Heart right ventricle (tissue), 16 donors: ENCODE data around the gene GATAD2B. TPM values are rescaled to one million over a fixed set of nuclear protein-coding genes. Genes with fewer than 3 reads are reported as not detected.
"Not testable (repeated sequence)": the region's sequence is repeated elsewhere in the genome, so short reads cannot be mapped to it uniquely, and the experiment has no call there.

Experiments
- ATAC-seq, 8 donors: fragments of 200-7000 bp; cut with Tn5 transposase; one replicate each; pipeline ENCODE4 v1.9.1; 2020; ENCODE audit warnings: mild to moderate bottlenecking in 8 of 8, moderate library complexity in 8 of 8, moderate number of reproducible peaks in 1 of 8
- DNase-seq, 2 donors: peaks; one replicate each; pipeline ENCODE4 v3.0.0-alpha.2; 2020
- H3K27ac ChIP-seq, 10 donors: fragments of 200-600 bp; sonication (generic) in 2 of 10; one replicate each; pipeline versions ENCODE4 v1.5.0 to v1.8.0; 2020 to 2022; ENCODE audit warnings: mild to moderate bottlenecking in 3 of 10
- H3K27me3 ChIP-seq, 7 donors: fragments of 200-600 bp; one replicate each; pipeline ENCODE4 v1.8.0; 2021 to 2022; ENCODE audit warnings: mild to moderate bottlenecking in 2 of 7
- H3K36me3 ChIP-seq, 9 donors: fragments of 200-600 bp; sonication (generic) in 1 of 9; one replicate each; pipeline versions ENCODE4 v1.5.0 to v1.8.0; 2020 to 2022; ENCODE audit warnings: mild to moderate bottlenecking in 2 of 9
- H3K4me1 ChIP-seq, 9 donors: fragments of 200-600 bp; sonication (generic) in 1 of 9; one replicate each; pipeline versions ENCODE4 v1.5.0 to v1.8.0; 2020 to 2022; ENCODE audit warnings: mild to moderate bottlenecking in 4 of 9
- H3K4me3 ChIP-seq, 10 donors: fragments of 200-600 bp; sonication (generic) in 2 of 10; one replicate each; pipeline versions ENCODE4 v1.5.0 to v1.8.0; 2020 to 2022; ENCODE audit warnings: mild to moderate bottlenecking in 7 of 10, moderate library complexity in 2 of 10
- H3K9me3 ChIP-seq, 11 donors: fragments of 200-600 bp in 10 of 11; sonication (generic) in 2 of 11; one replicate each; pipeline versions ENCODE4 v1.5.0 to v1.8.0; 2013 to 2022; ENCODE audit warnings: mild to moderate bottlenecking in 2 of 11, control low read depth in 1 of 11, moderate library complexity in 1 of 11
- CTCF ChIP-seq, 9 donors: fragments of 200-600 bp; sonication (generic) in 2 of 9; IDR thresholded peaks; one replicate each; pipeline versions ENCODE4 v1.5.0 to v1.8.0; 2021 to 2022; ENCODE audit warnings: antibody characterized with exemption in 9 of 9, mild to moderate bottlenecking in 5 of 9, moderate library complexity in 1 of 9
- WGBS, 2 donors: extraction: QIAGEN DNeasy Blood & Tissue Kit; methylation state at CpG; one replicate each; pipeline ENCODE4 v1.1.7; 2013; ENCODE audit warnings: inconsistent platforms in 1 of 2; 5-methylcytosine and 5-hydroxymethylcytosine counted together
- intact Hi-C, 10 donors: fragments of 100-400 bp; cut with DNase I; formaldehyde crosslinking; loops; one replicate each; pipeline versions ENCODE4 v1.11.1 to v1.14.2; 2022
- polyA plus RNA-seq, 2 donors: library from polyadenylated mRNA; stranded (reverse); fragments of 200-250 nt; gene quantifications; one replicate each; pipeline ENCODE4 v1.2.3, GENCODE V29; 2013
- total RNA-seq, 10 donors: library from RNA; stranded (reverse); fragmentation: NEBNext Ultra II Directional in 3 of 10; extraction: Animal tissue kit (Norgen Biotek cat#: 25700) in 3 of 10; gene quantifications; one replicate each; pipeline versions ENCODE4 v1.2.1 to v1.2.4, GENCODE V29; 2021 to 2023
- donor health status: Arrhythmogenic right ventricular cardiomyopathy.
- donor health status: ischemic (EF 13 %, LVEDD 7.1; RV severe dilation, severe dysfunction).
- donor health status: healthy with polysubstance abuse.
- donor health status: DM: no; HTN: yes; CAD: no.
- donor health status: DM: no; HTN: no; CAD: no.
- donor health status: ischemic (EF 25% LVEDD 6.9; RV normal size, moderate dysfunction).
- donor health status: ischemic (EF 25% LVEDD 5.7; RV mildly dilated, moderate dysfunction).
- donor health status: healthy.
- donor health status: DM: yes; HTN: yes; CAD: no.
- donor health status: Ischemic cardiomyopathy.
- donor health status: ischemic (EF 35%, LVEDD 5.7; RV mildly dilated, moderate dysfunction).
- donor health status: nonischemic (EF 11% LVEDD 7.7; RV severe dilation, severe dysfunction).
- donor health status: DM: yes; HTN: yes; CAD: no.
- donor health status: PGD.
- donor health status: ischemic (EF 29% LVEDD 5.4; RV normal size, mild dysfunction).
- donor health status: nonischemic (EF 23%, LVEDD 6.1; RV moderate dilation, normal function).

GATAD2B gene
- total and polyA plus RNA-seq, 12 donors, result 3.9 to 52.6 (median 41.9) TPM

DNA sequence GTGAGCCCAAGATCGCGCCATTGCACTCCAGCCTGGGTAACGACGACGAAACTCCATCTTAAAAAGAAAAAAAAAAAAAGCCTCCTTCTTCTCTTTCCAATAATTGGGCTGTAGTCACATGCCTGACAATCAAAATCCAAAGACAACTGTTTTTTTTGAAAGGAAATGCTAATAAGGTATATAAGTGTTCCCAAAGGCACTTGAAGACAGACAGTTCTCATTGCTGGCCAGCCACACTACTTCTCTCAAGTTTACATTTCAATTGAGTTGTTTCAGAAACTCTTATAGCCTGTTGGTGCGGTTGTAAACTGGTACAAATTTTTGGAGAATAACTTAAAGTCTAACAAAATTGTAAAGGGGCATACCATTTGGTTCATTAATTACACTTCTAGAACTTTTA is 23.3 kb downstream of the GATAD2B start:
- Histone ChIP-seq H3K27me3 (no peaks in the 10 kb centered on the region), H3K36me3 (peaks cover 0 to 56% (median 9%) of the 10 kb centered on the region in 9 donors), H3K4me1 (peaks cover 0 to 34% (median 8%) of the 10 kb centered on the region in 9 donors), H3K27ac (no peak overlapping the region), H3K9me3 (no peaks in the 10 kb centered on the region), H3K4me3 (no peak overlapping the region)
- TF ChIP-seq CTCF (IDR thresholded peaks at IDR 0.05), result no peak
- ATAC-seq (no peak), DNase-seq (no peak)
- intact Hi-C loops, result no loop called here
- WGBS, 2 donors, result 88 to 97% methylated on average over 6 of the region's 6 CpGs

- H3K27me3 ChIP-seq, H3K4me3 ChIP-seq, ATAC-seq, H3K9me3 ChIP-seq, DNase-seq, intact Hi-C loops: not testable (repeated sequence)
- H3K27ac ChIP-seq, result peak overlapping the region in 1 of 10 donors; percentile 13
- 50 to 60% methylated on average over 1 of the region's 1 CpG for WGBS, 2 donors
- H3K4me1 ChIP-seq, result peaks cover 0 to 23% (median 3%) of the 10 kb centered on the region in 9 donors
- peaks cover 0 to 79% (median 18%) of the 10 kb centered on the region in 9 donors for H3K36me3 ChIP-seq
Observed at GRCh38 chr1:153895866-153896265, 26.9 kb downstream of the GATAD2B start.

DNA sequence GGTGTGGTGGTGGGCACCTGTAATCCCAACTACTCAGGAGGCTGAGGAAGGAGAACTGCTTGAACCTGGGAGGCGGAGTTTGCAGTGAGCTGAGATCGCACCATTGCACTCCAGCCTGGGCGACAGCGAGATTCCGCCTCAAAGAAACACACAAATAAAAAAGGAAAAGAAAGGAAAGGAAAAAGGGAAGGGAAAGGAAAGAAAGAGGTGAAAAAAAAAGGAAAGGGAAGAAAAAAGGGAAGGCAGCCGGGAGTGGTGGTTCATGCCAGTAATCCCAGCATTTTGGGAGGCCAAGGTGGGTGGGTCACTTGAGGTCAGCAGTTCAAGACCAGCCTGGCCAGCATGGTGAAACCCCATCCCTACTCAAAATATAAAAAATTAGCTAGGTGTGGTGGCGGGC is 31.7 kb downstream of the GATAD2B start:
- H3K9me3 ChIP-seq, H3K27me3 ChIP-seq, ATAC-seq, H3K4me3 ChIP-seq, intact Hi-C loops, H3K27ac ChIP-seq, DNase-seq: not testable (repeated sequence)
- Histone ChIP-seq H3K4me1 (peaks cover 5 to 35% (median 22%) of the 10 kb centered on the region in 9 donors), H3K36me3 (peaks cover 0 to 45% (median 13%) of the 10 kb centered on the region in 9 donors)
- WGBS, 2 donors, result 95 to 97% methylated on average over 7 of the region's 7 CpGs

- Histone ChIP-seq H3K4me1 (peaks cover 5 to 29% (median 22%) of the 10 kb centered on the region in 9 donors), H3K4me3 (no peak overlapping the region), H3K9me3 (no peaks in the 10 kb centered on the region), H3K36me3 (peaks cover 0 to 32% (median 9%) of the 10 kb centered on the region in 9 donors), H3K27me3 (no peaks in the 10 kb centered on the region), H3K27ac (peak overlapping the region in 2 of 10 donors; percentile 28 to 33)
- intact Hi-C loops, result no loop called here
- TF ChIP-seq CTCF (IDR thresholded peaks at IDR 0.05), result no peak
- DNase-seq (no peak), ATAC-seq (peak in 1 of 8 donors; percentile 39)
- WGBS, 2 donors, result 9 to 10% methylated on average over 3 of the region's 3 CpGs
Observed at GRCh38 chr1:153888533-153888932, 34.2 kb downstream of the GATAD2B start.

- TF ChIP-seq CTCF (IDR thresholded peaks at IDR 0.05), result no peak
Observed at GRCh38 chr1:153886127-153886526, 36.6 kb downstream of the GATAD2B start.

More at GRCh38 chr1:153886127-153886526, 36.6 kb downstream of the GATAD2B start:
- intact Hi-C loops, result no loop called here
- no peaks in the 10 kb centered on the region for H3K9me3 ChIP-seq
- H3K4me1 ChIP-seq, result peaks cover 10 to 52% (median 46%) of the 10 kb centered on the region in 9 donors
- no peak for DNase-seq
- no peaks in the 10 kb centered on the region for H3K27me3 ChIP-seq
- WGBS, 2 donors, result 75 to 98% methylated on average over 3 of the region's 3 CpGs
- no peak overlapping the region for H3K27ac ChIP-seq
- H3K36me3 ChIP-seq, result peaks cover 0 to 12% (median 0%) of the 10 kb centered on the region in 9 donors
- ATAC-seq, result no peak
- no peak overlapping the region for H3K4me3 ChIP-seq
